Sciatic nerve (tissue), 2 donors: Measurements from ENCODE around the gene CLPTM1L. TPM values are rescaled to one million over a fixed set of nuclear protein-coding genes. Genes with fewer than 3 reads are reported as not detected.
"Not testable (repeated sequence)": the region's sequence is repeated elsewhere in the genome, so short reads cannot be mapped to it uniquely, and the experiment has no call there.

ENCODE experiments used
- ATAC-seq: fragments of 200-7000 bp; cut with Tn5 transposase; one replicate; pipeline ENCODE4 v1.9.1; 2020; ENCODE audit warnings: mild to moderate bottlenecking, moderate library complexity
- DNase-seq: peaks from one replicate; pipeline ENCODE4 v3.0.0-alpha.2; 2020; ENCODE audit warnings: low spot score
- intact Hi-C: fragments of 100-400 bp; cut with DNase I; formaldehyde crosslinking; loops from one replicate; pipeline ENCODE4 v1.14.2; 2022
- total RNA-seq: library from RNA; stranded (reverse); fragmentation: NEBNext Ultra II Directional; extraction: Animal tissue kit (Norgen Biotek cat#: 25700); gene quantifications from one replicate; pipeline ENCODE4 v1.2.1, GENCODE V29; 2021
- donor health status: DM: no; HTN: no; CAD: no.
- donor health status: DM: no; HTN: no; CAD: no.

Gene CLPTM1L
- total RNA-seq, 1 donor from 2014 or later: 56.3 TPM

DNA sequence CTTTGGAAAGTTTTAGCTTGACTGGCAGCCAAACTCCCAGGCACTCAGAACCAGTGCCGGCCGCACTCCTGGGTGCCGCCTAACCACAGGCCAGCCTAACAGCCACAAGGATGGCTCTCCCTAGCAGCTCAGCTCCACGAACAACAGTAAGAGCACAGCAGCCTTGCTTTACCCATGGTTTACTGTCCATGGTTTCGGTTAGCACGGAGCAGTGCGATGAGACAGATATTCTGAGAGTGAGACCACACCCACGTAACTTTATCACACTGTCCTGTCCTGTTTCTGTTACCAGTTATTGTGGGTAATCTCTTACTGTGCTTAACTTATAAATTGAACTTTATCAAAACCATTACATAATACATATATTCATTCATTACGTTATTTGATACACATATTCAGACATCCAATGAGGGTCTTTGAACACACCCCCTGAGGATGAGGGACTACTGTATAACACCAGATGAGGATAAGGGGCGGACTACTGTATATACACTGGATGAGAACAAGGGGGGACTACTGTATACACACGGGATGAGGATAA lies 12.4 kb downstream of the CLPTM1L start:
- intact Hi-C loops: no loop called here
- DNase-seq (no peak), ATAC-seq (no peak)

DNA sequence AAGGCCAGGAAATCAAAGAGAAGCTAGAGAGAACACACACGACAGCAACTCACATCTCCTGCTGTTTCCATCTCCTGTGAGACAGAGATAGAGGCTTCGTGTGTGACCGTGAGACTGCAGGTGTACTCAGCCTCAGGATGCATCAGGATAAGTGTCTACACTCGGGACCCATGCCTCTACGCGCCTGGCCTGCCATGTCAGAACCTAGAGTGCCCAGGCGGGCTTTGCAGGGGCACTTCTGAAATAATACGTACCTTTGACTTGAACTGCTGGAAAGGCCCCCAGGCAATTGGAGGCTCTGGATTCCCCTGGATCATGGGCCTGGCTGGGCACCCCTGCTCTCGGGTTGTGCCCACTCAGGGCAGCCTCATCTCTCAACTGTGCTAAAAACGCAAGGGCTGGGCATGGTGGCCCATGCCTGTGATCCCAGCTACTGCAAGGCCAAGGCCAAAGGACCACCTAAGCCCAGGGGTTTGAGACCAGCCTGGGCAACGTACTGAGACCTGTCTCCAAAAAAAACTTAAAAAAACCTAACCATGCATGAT lies 13.0 kb downstream of the CLPTM1L start:
- intact Hi-C loops: no loop called here
- DNase-seq: no peak

DNA sequence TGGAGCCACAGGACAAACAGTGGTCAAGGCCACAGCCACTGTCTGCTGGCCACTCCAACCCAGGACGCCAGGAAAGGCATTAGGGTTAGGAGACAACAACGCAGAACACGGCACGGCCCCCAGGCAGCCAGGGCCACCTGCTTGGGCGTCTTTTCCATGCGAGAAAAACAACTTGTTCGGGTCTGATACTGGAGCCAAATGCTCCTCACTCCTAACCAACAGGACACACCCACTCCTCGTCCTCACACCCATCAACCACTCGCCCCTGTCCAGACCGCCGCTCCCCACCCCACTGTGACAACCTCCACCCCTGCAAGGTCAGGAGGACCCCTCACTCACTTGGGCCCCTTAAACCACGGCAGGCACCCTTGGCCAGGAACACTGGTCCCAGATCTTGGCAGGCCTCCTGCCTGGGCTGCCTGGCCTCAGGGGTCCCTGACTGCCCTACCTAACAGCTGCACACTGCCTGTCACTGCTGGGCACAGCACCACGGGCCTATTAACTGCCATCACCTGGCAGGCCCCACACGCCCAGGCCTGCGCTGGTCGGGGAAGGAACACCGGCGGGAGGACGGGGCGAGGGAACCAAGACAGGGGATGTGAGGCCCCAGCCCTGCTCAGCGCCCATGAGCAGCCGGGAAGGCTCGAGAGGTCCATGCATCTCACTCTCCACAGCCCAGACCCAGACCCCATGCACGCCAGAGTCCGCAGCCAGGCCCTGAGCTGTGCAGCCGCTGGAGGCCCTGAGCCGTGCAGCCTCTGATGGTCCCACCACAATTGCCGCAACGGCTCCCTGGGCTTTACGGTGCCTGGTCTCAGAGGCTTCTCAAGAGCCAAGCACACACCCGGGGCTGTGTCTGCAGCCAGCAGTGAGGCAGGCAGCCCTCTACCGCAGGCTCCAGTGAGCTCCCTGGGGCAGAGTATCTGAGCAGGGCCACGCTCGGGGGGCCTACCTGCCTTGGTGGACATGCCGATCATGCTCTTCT lies 13.8 kb downstream of the CLPTM1L start:
- DNase-seq: no peak
- peak; percentile 24 for ATAC-seq
- intact Hi-C loops: no loop called here

More for the DNA sequence above, 13.0 kb downstream of the CLPTM1L start:
- ATAC-seq: no peak

- DNase-seq (no peak), ATAC-seq (peak; percentile 71)
- intact Hi-C loops: no loop called here
These were observed 14.6 kb downstream of the CLPTM1L start for GRCh38 chr5:1330146-1330846.

DNA sequence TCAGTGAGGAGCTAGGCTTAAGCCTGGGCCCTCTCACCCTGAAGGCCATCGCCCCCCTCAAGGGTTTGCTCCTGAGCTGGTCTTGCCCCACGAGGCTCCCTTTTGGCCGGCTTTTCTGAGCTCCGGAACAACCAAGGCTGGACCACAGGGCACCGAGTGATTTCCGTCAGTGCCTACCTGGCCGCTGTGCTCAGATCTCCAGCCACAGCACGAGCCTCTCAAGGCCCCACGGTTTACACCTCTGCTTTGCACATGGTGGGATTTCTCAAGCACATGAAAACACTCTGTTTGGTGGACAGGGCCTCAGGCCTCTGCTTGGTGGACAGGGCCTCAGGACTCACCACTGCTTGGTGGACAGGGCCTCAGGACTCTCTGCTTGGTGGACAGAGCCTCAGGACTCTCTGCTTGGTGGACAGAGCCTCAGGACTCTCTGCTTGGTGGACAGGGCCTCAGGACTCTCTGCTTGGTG lies 15.8 kb downstream of the CLPTM1L start:
- no peak for DNase-seq
- intact Hi-C loops: no loop called here
- ATAC-seq: no peak

- ATAC-seq, DNase-seq, intact Hi-C loops: not testable (repeated sequence)
These were observed 16.4 kb downstream of the CLPTM1L start for GRCh38 chr5:1328237-1329110.

DNA sequence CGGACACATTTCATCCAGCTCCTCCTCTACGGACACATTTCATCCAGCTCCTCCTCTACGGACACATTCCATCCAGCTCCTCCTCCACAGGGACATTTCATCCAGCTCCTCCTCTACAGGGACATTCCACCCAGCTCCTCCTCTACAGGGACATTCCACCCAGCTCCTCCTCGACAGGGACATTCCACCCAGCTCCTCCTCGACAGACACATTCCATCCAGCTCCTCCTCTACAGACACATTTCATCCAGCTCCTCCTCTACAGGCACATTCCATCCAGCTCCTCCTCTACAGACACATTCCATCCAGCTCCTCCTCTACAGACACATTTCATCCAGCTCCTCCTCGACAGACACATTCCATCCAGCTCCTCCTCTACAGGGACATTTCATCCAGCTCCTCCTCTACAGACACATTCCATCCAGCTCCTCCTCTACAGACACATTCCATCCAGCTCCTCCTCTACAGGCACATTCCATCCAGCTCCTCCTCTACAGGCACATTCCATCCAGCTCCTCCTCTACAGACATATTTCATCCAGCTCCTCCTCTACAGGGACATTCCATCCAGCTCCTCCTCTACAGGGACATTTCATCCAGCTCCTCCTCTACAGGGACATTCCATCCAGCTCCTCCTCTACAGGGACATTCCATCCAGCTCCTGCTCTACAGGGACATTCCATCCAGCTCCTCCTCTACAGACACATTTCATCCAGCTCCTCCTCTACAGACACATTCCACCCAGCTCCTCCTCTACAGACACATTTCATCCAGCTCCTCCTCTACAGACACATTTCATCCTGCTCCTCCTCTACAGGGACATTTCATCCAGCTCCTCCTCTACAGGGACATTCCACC lies 17.8 kb downstream of the CLPTM1L start:
- ATAC-seq, intact Hi-C loops, DNase-seq: not testable (repeated sequence)

DNA sequence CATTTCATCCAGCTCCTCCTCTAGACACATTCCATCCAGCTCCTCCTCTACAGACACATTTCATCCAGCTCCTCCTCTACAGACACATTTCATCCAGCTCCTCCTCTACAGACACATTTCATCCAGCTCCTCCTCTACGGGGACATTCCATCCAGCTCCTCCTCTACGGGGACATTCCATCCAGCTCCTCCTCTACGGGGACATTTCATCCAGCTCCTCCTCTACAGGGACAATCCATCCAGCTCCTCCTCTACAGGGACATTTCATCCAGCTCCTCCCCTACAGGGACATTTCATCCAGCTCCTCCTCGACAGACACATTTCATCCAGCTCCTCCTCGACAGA lies 18.4 kb downstream of the CLPTM1L start:
- ATAC-seq, DNase-seq, intact Hi-C loops: not testable (repeated sequence)

- no peak for DNase-seq
- ATAC-seq: no peak
- intact Hi-C loops: no loop called here
These were observed 18.9 kb downstream of the CLPTM1L start for GRCh38 chr5:1325870-1326531.

- DNase-seq: no peak
- ATAC-seq: peak; percentile 38
- intact Hi-C loops: no loop called here
These were observed 19.6 kb downstream of the CLPTM1L start for GRCh38 chr5:1325191-1325741.

DNA sequence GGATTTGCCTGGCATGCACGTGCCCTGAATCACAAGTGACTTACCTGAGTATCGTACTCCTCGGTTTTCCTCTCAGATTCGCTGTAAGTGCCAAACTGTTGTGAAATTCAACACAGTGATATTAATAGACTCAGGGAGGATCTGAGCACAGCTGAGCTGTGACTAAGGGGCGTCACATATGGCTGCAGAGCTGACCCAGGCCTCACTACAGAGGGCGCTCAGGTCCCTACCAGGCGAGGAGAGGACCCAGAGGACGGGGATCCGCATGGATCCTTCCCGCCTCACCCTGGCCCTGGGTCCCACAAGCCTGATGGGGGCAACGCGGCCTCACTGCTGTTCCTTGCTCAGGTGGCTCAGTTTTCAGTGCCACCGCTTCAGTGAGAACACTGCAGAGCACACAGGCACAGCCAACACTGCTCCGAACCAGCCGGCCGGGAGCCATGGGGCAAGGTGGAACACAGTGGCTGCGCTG lies 20.1 kb downstream of the CLPTM1L start:
- intact Hi-C loops: no loop called here
- DNase-seq (no peak), ATAC-seq (peak; percentile 13)

- ATAC-seq: no peak
- no peak for DNase-seq
- intact Hi-C loops: no loop called here
These were observed 20.6 kb downstream of the CLPTM1L start for GRCh38 chr5:1324301-1324700.

DNA sequence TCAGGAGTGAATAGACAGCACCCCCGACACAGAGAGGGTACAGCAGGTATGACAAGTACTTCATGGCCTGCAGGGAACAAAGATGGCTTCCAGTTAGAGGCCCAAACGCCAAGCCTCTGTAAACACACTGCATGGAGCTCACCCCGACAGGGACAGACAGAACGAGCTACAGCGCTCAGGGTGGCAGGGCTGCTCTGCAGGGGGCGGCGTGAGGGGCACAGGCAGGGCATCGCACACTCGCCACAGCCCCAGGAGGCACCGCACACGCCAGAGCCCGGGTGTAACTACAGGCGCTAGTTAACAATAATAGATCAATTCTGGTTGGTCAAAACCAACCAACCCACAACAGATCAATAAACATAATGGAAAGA lies 21.1 kb downstream of the CLPTM1L start:
- DNase-seq (no peak), ATAC-seq (no peak)
- intact Hi-C loops: no loop called here

- DNase-seq: no peak
- intact Hi-C loops: no loop called here
These were observed 21.7 kb downstream of the CLPTM1L start for GRCh38 chr5:1322955-1323802.

DNA sequence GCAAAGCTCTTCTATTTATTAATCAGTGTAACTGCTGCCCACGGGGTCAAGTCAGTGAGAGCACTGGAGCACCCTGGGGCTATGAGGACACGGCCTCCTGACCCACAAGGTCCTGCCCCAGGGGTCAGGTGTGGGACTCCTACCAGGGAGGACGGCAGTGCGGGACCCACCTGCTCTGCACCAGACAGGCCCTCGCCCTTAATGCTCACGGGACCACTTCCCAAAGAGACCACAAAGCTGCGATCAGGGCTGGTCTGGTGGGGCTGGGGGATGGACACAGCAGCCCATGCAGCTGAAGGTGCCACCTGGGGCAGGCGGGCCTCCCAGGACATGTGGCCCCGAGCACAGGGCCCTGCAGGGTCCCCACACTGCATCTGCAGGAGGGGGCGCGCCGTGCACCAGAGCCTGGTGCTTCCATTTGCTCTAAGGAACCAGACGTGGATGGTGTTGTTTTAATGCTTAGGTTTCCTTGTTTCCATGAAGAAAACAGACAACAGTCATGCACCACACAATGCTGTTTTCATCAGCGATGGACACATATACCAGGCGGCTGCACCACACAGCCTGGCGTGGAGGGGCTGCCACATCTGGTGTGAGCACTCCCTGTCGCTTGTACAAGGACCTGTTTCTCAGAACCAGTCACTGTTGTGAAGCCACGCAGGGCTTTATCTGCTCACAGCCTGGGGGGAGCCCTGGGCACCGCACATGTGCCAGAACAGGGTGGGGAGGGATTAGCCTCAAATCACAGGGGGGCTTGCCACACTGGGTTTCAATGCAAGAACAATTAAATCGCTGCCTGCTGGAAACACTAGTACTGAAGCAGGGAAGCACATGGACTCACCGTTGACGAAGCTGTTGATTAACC lies 22.6 kb downstream of the CLPTM1L start:
- intact Hi-C loops: no loop called here
- ATAC-seq (no peak), DNase-seq (no peak)

More at GRCh38 chr5:1322955-1323802, 21.7 kb downstream of the CLPTM1L start:
- no peak for ATAC-seq
